K562 (cell line): ENCODE results near the gene TBX6. TPM values are rescaled to one million over a fixed set of nuclear protein-coding genes. Genes with fewer than 3 reads are reported as not detected.
A peak's percentile ranks its signal among the peaks of the same experiment; 100 is the strongest.

Experiments
- AFF1 ChIP-seq, 2 experiments: fragments of 450-650 bp; IDR thresholded peaks; 2 replicates each; pipeline ENCODE4 v1.6.1; 2018; ENCODE audit warnings: mild to moderate bottlenecking in 2 of 2, low read depth in 1 of 2; ENCODE audit not compliant: partially characterized antibody in 2 of 2
- CXXC5 ChIP-seq: fragments of 250-450 bp; sonication (Bioruptor Pico); IDR thresholded peaks from 2 replicates; pipeline ENCODE4 v1.8.0; 2022; ENCODE audit warnings: inconsistent platforms, mild to moderate bottlenecking, moderate library complexity
- ERF ChIP-seq: fragments of 450-650 bp; formaldehyde crosslinking; IDR thresholded peaks from 2 replicates; pipeline ENCODE4 v1.4.0; 2020; ENCODE audit warnings: mild to moderate bottlenecking, mixed read lengths
- FOXJ2 ChIP-seq: fragments of 200-800 bp; sonication (Bioruptor generic); IDR thresholded peaks from 2 replicates; pipeline ENCODE4 v1.6.1; 2016; ENCODE audit warnings: missing genetic modification characterization, missing compliant biosample characterization
- GABPA ChIP-seq: fragments of 200-800 bp; sonication (Bioruptor generic); conservative IDR thresholded peaks from 2 replicates; pipeline ENCODE4 v1.6.1; 2016; ENCODE audit warnings: low read depth, missing genetic modification characterization, missing compliant biosample characterization
- KLF6 ChIP-seq: fragments of 250-450 bp; sonication (Bioruptor Pico); IDR thresholded peaks from 2 replicates; pipeline ENCODE4 v1.4.0; 2020; ENCODE audit warnings: mild to moderate bottlenecking, moderate library complexity, borderline replicate concordance
- L3MBTL2 ChIP-seq: fragments of 450-650 bp; IDR thresholded peaks from 2 replicates; pipeline ENCODE4 v1.6.1; 2016; ENCODE audit warnings: mild to moderate bottlenecking, moderate library complexity
- MAX ChIP-seq: sonication (generic); formaldehyde crosslinking; IDR thresholded peaks from 2 replicates; pipeline ENCODE4 v1.9.0; 2022; ENCODE audit warnings: mild to moderate bottlenecking, missing genetic modification reagents
- MAZ ChIP-seq, 2 experiments: fragments of 450-650 bp in 1 of 2; sonication (generic) in 1 of 2; formaldehyde crosslinking; IDR thresholded peaks in 1 of 2; conservative IDR thresholded peaks in 1 of 2; 2 replicates each; pipeline versions ENCODE4 v1.4.0 to v1.5.0; 2020; ENCODE audit warnings: mild to moderate bottlenecking in 1 of 2, missing genetic modification reagents in 1 of 2
- NCOA6 ChIP-seq: fragments of 450-650 bp; IDR thresholded peaks from 2 replicates; pipeline ENCODE4 v1.6.1; 2017; ENCODE audit warnings: mild to moderate bottlenecking
- PHF21A ChIP-seq: fragments of 450-650 bp; IDR thresholded peaks from 2 replicates; pipeline ENCODE4 v1.6.1; 2017; ENCODE audit warnings: low read depth, borderline replicate concordance
- SIN3A ChIP-seq, 2 experiments: fragments of 150-350 bp in 1 of 2; IDR thresholded peaks; 2 replicates each; pipeline ENCODE4 v1.6.1; 2011 to 2016; ENCODE audit warnings: borderline replicate concordance in 2 of 2, low read depth in 2 of 2, low read length in 2 of 2, mild to moderate bottlenecking in 2 of 2, moderate library complexity in 2 of 2; ENCODE audit not compliant: control insufficient read depth in 1 of 2
- TBL1XR1 ChIP-seq, 2 experiments: IDR thresholded peaks; 2 replicates each; pipeline ENCODE4 v1.6.1; 2012; ENCODE audit warnings: improper control_type of control experiment in 2 of 2, low read length in 2 of 2, mild to moderate bottlenecking in 1 of 2
- UBTF ChIP-seq, 2 experiments: IDR thresholded peaks; 2 replicates each; pipeline ENCODE4 v1.6.1; 2012; ENCODE audit warnings: improper control_type of control experiment in 2 of 2, low read depth in 2 of 2, low read length in 2 of 2, borderline replicate concordance in 1 of 2
- ZBTB9 ChIP-seq: fragments of 450-650 bp; formaldehyde crosslinking; IDR thresholded peaks from 2 replicates; pipeline ENCODE4 v1.4.0; 2020; ENCODE audit warnings: mild to moderate bottlenecking, moderate library complexity
- ZEB2 ChIP-seq: fragments of 450-650 bp; IDR thresholded peaks from 2 replicates; pipeline ENCODE4 v1.6.1; 2016
- ZFX ChIP-seq: sonication (generic); formaldehyde crosslinking; IDR thresholded peaks from 2 replicates; pipeline ENCODE4 v1.8.0; 2022; ENCODE audit warnings: mild to moderate bottlenecking, missing genetic modification reagents, moderate library complexity
- ZNF134 ChIP-seq: fragments of 250-450 bp; sonication (Bioruptor Pico); conservative IDR thresholded peaks from 2 replicates; pipeline ENCODE4 v1.4.0; 2020
- ZNF24 ChIP-seq: fragments of 450-650 bp; IDR thresholded peaks from 2 replicates; pipeline ENCODE4 v1.6.1; 2016
- polyA plus RNA-seq, 8 experiments: library from polyadenylated mRNA; depleted of rRNA in 4 of 8; stranded (reverse) in 5 of 8; unstranded in 3 of 8; fragments of >200 nt; fragmentation: Nextera tagmentation in 2 of 8; fragmentation: Illumina TruSeq in 1 of 8; extraction: Ambion mirVana in 2 of 8; extraction: Trizol in 1 of 8; gene quantifications; 2 replicates each; pipeline versions ENCODE4 v1.2.1 to v1.2.3, GENCODE V29; 2011 to 2014; ENCODE audit warnings: inconsistent platforms in 1 of 8, missing spikeins in 1 of 8
- total RNA-seq, 7 experiments: library from RNA; depleted of rRNA in 6 of 7; stranded (reverse); fragments of >200 nt in 6 of 7; fragmentation: Illumina TruSeq in 2 of 7; extraction: Trizol in 2 of 7; gene quantifications; 2 replicates each; pipeline versions ENCODE4 v1.2.1 to v1.2.3, GENCODE V29; 2011 to 2021; ENCODE audit warnings: low replicate concordance in 1 of 7

The TBX6 gene
- total and polyA plus RNA-seq, 9 of the 15 experiments (the other 6 are each of a cell fraction or from before 2014, with no cell fraction given), result 0.07 to 0.58 (median 0.11) TPM; not detected in 2

- TF ChIP-seq ZNF134, result no peak
- peak; percentile 90 for TF ChIP-seq FOXJ2
- TF ChIP-seq L3MBTL2, result peak; percentile 82
- peak; percentile 94 to 96 for TF ChIP-seq SIN3A (IDR thresholded peaks at IDR 0.05; ENCODE audit: borderline replicate concordance in 2 of 2, control insufficient read depth in 1 of 2, low read depth in 2 of 2, low read length in 2 of 2)
- TF ChIP-seq UBTF (IDR thresholded peaks at IDR 0.05; ENCODE audit: borderline replicate concordance in 1 of 2, low read depth in 2 of 2, low read length in 2 of 2), result peak in 1 of 2 experiments; percentile 38; a peak in 1 of 4 replicates
- peak; percentile 62; the same call in 1 of the 2 replicates for TF ChIP-seq ZBTB9 (CRISPR knock-in tag)
- TF ChIP-seq MAZ (CRISPR knock-in tag; conservative IDR thresholded peaks at IDR 0.05 in 1 of 2, IDR thresholded peaks at IDR 0.05 in 1 of 2), result peak; percentile 58 to 74; a peak in 3 of 4 replicates
- TF ChIP-seq TBL1XR1 (IDR thresholded peaks at IDR 0.05; ENCODE audit: low read length in 2 of 2), result no peak
- TF ChIP-seq GABPA (tag), result peak; percentile 87
- TF ChIP-seq PHF21A, result no peak
- TF ChIP-seq KLF6 (CRISPR knock-in tag), result no peak
- no peak for TF ChIP-seq ZNF24
- no peak for TF ChIP-seq AFF1 (IDR thresholded peaks at IDR 0.05; ENCODE audit: low read depth in 1 of 2, partially characterized antibody in 2 of 2)
- peak; percentile 79 for TF ChIP-seq CXXC5 (CRISPR knock-in tag)
- TF ChIP-seq MAX, result peak; percentile 86
- no peak for TF ChIP-seq NCOA6
- peak; percentile 94 for TF ChIP-seq ZFX
- TF ChIP-seq ZEB2, result no peak
- peak; percentile 82; the same call in 1 of the 2 replicates for TF ChIP-seq ERF (CRISPR knock-in tag)
Observed at GRCh38 chr16:30096105-30096861, 4.6 kb upstream of the TBX6 start, which contains the start of gene YPEL3 (continued).
